HCT116 (cell line): ENCODE results near the gene DEFB116. TPM values are rescaled to one million over a fixed set of nuclear protein-coding genes. Genes with fewer than 3 reads are reported as not detected.

ENCODE experiments used
- ATAC-seq: fragments of 200-7000 bp; cut with Tn5 transposase; 2 replicates; pipeline ENCODE4 v1.9.1; 2020; ENCODE audit warnings: mild to moderate bottlenecking, moderate library complexity
- BruUV-seq: library from RNA; stranded (reverse); fragments of 400-500 nt; replicated peaks from 2 replicates; lab custom pipeline; 2021; lab: Mats Ljungman, UMichigan
- CTCF ChIA-PET: fragments of 300-600 bp; sonication (Branson Sonifier 250); formaldehyde crosslinking; loops from one replicate; lab custom pipeline; 2021; ENCODE audit warnings: antibody characterized with exemption; lab: Charles Lee
- POLR2A ChIA-PET: fragments of 300-600, 350-600 bp; sonication (Branson Sonifier 250); formaldehyde crosslinking; loops from one replicate; lab custom pipeline; 2021; ENCODE audit warnings: antibody characterized with exemption; lab: Charles Lee
- RAD21 ChIA-PET, 2 experiments: fragments of 300-600 bp; sonication (Branson Sonifier 250); formaldehyde crosslinking; loops; one replicate each; lab custom pipeline; 2023; ENCODE audit warnings: low total read pairs in 2 of 2; ENCODE audit not compliant: uncharacterized antibody in 2 of 2, unreplicated experiment in 2 of 2, low non-redundant PET in 1 of 2; lab: Charles Lee
- DNase-seq: peaks from one replicate; pipeline ENCODE4 v3.0.0-alpha.2; 2010; ENCODE audit warnings: low read depth, low spot score
- H2AFZ ChIP-seq: fragments of 200-600 bp; shearing (Covaris generic), sonication (generic); 2 replicates; pipeline ENCODE4 v1.6.1; 2017; ENCODE audit warnings: low read depth, mixed run types, mixed read lengths, antibody characterized with exemption, low read length; ENCODE audit not compliant: poor library complexity, severe bottlenecking
- H3K27ac ChIP-seq: 2 replicates; pipeline ENCODE4 v1.5.1; 2012; ENCODE audit warnings: low read depth, low read length
- H3K27me3 ChIP-seq: fragments of 200-600 bp; sonication (generic); 2 replicates; pipeline ENCODE4 v1.6.1; 2016; ENCODE audit warnings: mixed run types, low read length, mixed read lengths; ENCODE audit not compliant: insufficient read depth
- H3K36me3 ChIP-seq, 2 experiments: fragments of 200-500 bp in 1 of 2; fragments of 200-600 bp in 1 of 2; sonication (Bioruptor generic) in 1 of 2; sonication (generic) in 1 of 2; 2 replicates each; pipeline versions ENCODE4 v1.5.1 to v1.6.1; 2014 to 2016; ENCODE audit warnings: low read length in 2 of 2, inconsistent platforms in 1 of 2, mixed read lengths in 1 of 2, mixed run types in 1 of 2; ENCODE audit not compliant: insufficient read depth in 2 of 2, control insufficient read depth in 1 of 2
- H3K4me1 ChIP-seq, 2 experiments: fragments of 200-600 bp in 1 of 2; sonication (generic) in 1 of 2; 2 replicates each; pipeline versions ENCODE4 v1.5.1 to v1.6.1; 2012 to 2017; ENCODE audit warnings: low read length in 2 of 2, inconsistent platforms in 1 of 2, mild to moderate bottlenecking in 1 of 2, mixed read lengths in 1 of 2, mixed run types in 1 of 2, moderate library complexity in 1 of 2; ENCODE audit not compliant: insufficient read depth in 2 of 2, control insufficient read depth in 1 of 2
- H3K4me2 ChIP-seq: fragments of 200-600 bp; sonication (generic); 2 replicates; pipeline ENCODE4 v1.6.1; 2017; ENCODE audit warnings: mixed run types, low read length, mixed read lengths
- H3K4me3 ChIP-seq, 2 experiments: fragments of 200-600 bp in 1 of 2; sonication (generic) in 1 of 2; replicated peaks in 1 of 2; 2 replicates each; pipeline ENCODE4 v1.5.1; 2011 to 2016; ENCODE audit warnings: low read length in 2 of 2, control low read depth in 1 of 2, low read depth in 1 of 2, mild to moderate bottlenecking in 1 of 2, mixed read lengths in 1 of 2, mixed run types in 1 of 2
- H3K79me2 ChIP-seq: fragments of 200-600 bp; sonication (generic); 2 replicates; pipeline ENCODE4 v1.6.1; 2017; ENCODE audit warnings: mild to moderate bottlenecking, mixed run types, low read length, moderate library complexity, mixed read lengths; ENCODE audit not compliant: insufficient read depth
- H3K9ac ChIP-seq: fragments of 200-600 bp; sonication (generic); 2 replicates; pipeline ENCODE4 v1.6.1; 2016; ENCODE audit warnings: low read length, mixed read lengths
- H3K9me2 ChIP-seq: fragments of 200-600 bp; sonication (generic), shearing (Covaris generic); 2 replicates; pipeline ENCODE4 v1.6.1; 2017; ENCODE audit warnings: mixed run types, mild to moderate bottlenecking, moderate library complexity; ENCODE audit not compliant: insufficient read depth
- H3K9me3 ChIP-seq, 2 experiments: fragments of 200-500 bp in 1 of 2; fragments of 200-600 bp in 1 of 2; sonication (Bioruptor generic) in 1 of 2; sonication (generic) in 1 of 2; 2 replicates each; pipeline ENCODE4 v1.6.1; 2014 to 2017; ENCODE audit warnings: low read length in 2 of 2, mixed read lengths in 2 of 2, inconsistent platforms in 1 of 2, low read depth in 1 of 2, mild to moderate bottlenecking in 1 of 2, mixed run types in 1 of 2, moderate library complexity in 1 of 2; ENCODE audit not compliant: control insufficient read depth in 1 of 2, insufficient read depth in 1 of 2
- H4K20me1 ChIP-seq: fragments of 200-600 bp; sonication (generic), shearing (Covaris generic); 2 replicates; pipeline ENCODE4 v1.6.1; 2017; ENCODE audit warnings: mixed run types, mild to moderate bottlenecking, moderate library complexity; ENCODE audit not compliant: insufficient read depth
- ATF3 ChIP-seq: IDR thresholded peaks from 2 replicates; pipeline ENCODE4 v1.6.1; 2012
- EGR1 ChIP-seq: IDR thresholded peaks from 2 replicates; pipeline ENCODE4 v1.6.1; 2012; ENCODE audit warnings: low read depth
- ELF1 ChIP-seq: IDR thresholded peaks from 2 replicates; pipeline ENCODE4 v1.6.1; 2012; ENCODE audit warnings: low read depth, borderline replicate concordance
- POLR2AphosphoS5 ChIP-seq: IDR thresholded peaks from 2 replicates; pipeline ENCODE4 v1.6.1; 2011; ENCODE audit warnings: mild to moderate bottlenecking, low read depth, low read length, moderate library complexity
- RAD21 ChIP-seq: IDR thresholded peaks from 2 replicates; pipeline ENCODE4 v1.6.1; 2012; ENCODE audit warnings: low read depth, mild to moderate bottlenecking
- REST ChIP-seq: IDR thresholded peaks from 2 replicates; pipeline ENCODE4 v1.6.1; 2012; ENCODE audit warnings: low read depth
- SIN3A ChIP-seq: IDR thresholded peaks from 2 replicates; pipeline ENCODE4 v1.6.1; 2012; ENCODE audit warnings: low read depth
- SP1 ChIP-seq: IDR thresholded peaks from 2 replicates; pipeline ENCODE4 v1.6.1; 2012; ENCODE audit warnings: low read depth
- ZBTB33 ChIP-seq: IDR thresholded peaks from 2 replicates; pipeline ENCODE4 v1.6.1; 2011; ENCODE audit warnings: mild to moderate bottlenecking, low read length, moderate library complexity; ENCODE audit not compliant: insufficient replicate concordance; ENCODE audit errors: extremely low read depth
- intact Hi-C: fragments of 100-400 bp; cut with micrococcal nuclease; formaldehyde crosslinking; loops from 2 replicates; pipeline ENCODE4 v1.10.0; 2022
- total RNA-seq: library from RNA; stranded (reverse); gene quantifications from one replicate; pipeline ENCODE4 v1.2.1, GENCODE V29; 2021; ENCODE audit not compliant: unreplicated experiment

The DEFB116 gene
- total RNA-seq, 1 experiment from 2014 or later, result not detected

GRCh38 chr20:31355981-31356380, 47.6 kb upstream of the DEFB116 start:
- H3K4me3 ChIP-seq, result no peak overlapping the region
- H3K4me1 ChIP-seq, result no peaks in the 10 kb centered on the region
- POLR2A ChIA-PET, result no interaction called here
- ATAC-seq (no peak), DNase-seq (no peak)
- BruUV-seq, result no TSS peak
- H3K9me2 ChIP-seq, result no peaks in the 10 kb centered on the region
- H3K79me2 ChIP-seq, result no peaks in the 10 kb centered on the region
- H4K20me1 ChIP-seq, result no peaks in the 10 kb centered on the region
- H3K9ac ChIP-seq, result no peak overlapping the region
- peaks cover 10% of the 10 kb centered on the region; the same call in 1 of the 2 replicates for H3K27me3 ChIP-seq
- no peaks in the 10 kb centered on the region for H3K36me3 ChIP-seq
- H3K9me3 ChIP-seq, result no peaks in the 10 kb centered on the region
- TF ChIP-seq EGR1 (no peak), SIN3A (no peak), POLR2AphosphoS5 (no peak), ZBTB33 (no peak), ATF3 (no peak), ELF1 (no peak), SP1 (no peak), RAD21 (no peak), REST (no peak)
- TF ChIP-seq, all 23 proteins: peak for 0
- H3K27ac ChIP-seq, result no peak overlapping the region
- no peak overlapping the region for H3K4me2 ChIP-seq
- intact Hi-C loops, result no loop called here
- RAD21 ChIA-PET, result no interaction called here
- no peak overlapping the region for H2AFZ ChIP-seq
- CTCF ChIA-PET, result no interaction called here
